ENCODE data around the gene RAB7A. TPM values are rescaled to one million over a fixed set of nuclear protein-coding genes. Genes with fewer than 3 reads are reported as not detected.

Gene RAB7A
- total RNA-seq = 100 to 1,000 TPM in 1 of 6 donors, 10 to 100 TPM in 5; 55.4 to 112 (median 70.7) TPM
- polyA plus RNA-seq = 10 to 100 TPM; 43.6 to 72.0 TPM

DNA sequence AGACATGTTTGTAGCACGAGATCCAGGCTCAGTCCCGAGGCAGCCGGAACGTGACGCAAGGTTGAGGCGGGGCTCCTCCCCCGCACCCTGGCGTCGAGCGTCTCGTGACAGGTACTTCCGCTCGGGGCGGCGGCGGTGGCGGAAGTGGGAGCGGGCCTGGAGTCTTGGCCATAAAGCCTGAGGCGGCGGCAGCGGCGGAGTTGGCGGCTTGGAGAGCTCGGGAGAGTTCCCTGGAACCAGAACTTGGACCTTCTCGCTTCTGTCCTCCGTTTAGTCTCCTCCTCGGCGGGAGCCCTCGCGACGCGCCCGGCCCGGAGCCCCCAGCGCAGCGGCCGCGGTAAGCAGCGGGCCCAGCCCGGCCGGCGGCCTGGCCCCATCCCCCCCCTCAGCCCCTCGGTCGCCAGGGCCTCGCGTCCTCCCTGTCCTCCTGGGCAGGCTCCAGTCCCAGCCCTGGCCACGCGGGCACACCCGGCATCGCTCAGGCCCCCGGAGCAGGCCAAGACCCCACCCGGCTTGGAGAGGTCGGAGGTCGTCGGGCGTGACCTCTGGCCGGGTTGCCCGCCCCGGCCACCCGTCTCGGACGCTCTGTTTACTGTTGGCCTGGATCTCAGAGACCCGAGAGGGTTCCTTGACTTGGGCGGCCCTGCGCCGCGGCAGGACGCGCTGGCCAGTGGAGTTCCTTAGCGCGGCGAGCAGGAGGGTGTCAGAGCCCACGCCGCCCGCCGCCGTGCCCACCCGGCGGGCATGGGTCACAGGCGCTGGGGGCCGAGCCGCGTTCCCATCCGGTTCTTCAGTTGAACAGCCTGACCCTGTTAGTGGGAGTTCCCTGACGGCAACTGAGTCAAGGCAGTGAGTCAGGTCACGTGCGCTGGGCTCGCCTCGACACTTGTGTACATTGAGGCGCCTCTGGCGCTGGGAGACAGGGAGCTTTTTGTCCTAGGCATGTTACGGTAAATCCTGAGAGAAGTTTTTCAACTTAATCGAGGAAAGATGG, at the start of gene RAB7A:
Gene RAB7A, plus strand, starts transcription at position 161 of the 994 bp plus-strand sequence. CDS start 69,185 bp downstream, outside the sequence.
- Histone ChIP-seq H3K36me3 (no peaks in the 10 kb centered on the region), H3K9me3 (no peaks in the 10 kb centered on the region), H3K27me3 (no peaks in the 10 kb centered on the region), H3K27ac (peak within 1 kb of the TSS; percentile 74 to 90 (median 88)), H3K4me1 (peaks cover 11 to 19% (median 11%) of the 10 kb centered on the region in 3 donors), H3K4me3 (peak within 1 kb of the TSS; percentile 84 to 100 (median 96))
- peak; percentile 97 to 99 (median 97) for DNase-seq
- peak; percentile 84 for FAIRE-seq
- intact Hi-C loops (cut with DNase I) = no loop called here
- peak; percentile 97 to 99 (median 98) for ATAC-seq
- 0 to 1% methylated on average over 68 to 93 of the region's 93 CpGs for WGBS, 2 donors
- TF ChIP-seq, protein P1, sequence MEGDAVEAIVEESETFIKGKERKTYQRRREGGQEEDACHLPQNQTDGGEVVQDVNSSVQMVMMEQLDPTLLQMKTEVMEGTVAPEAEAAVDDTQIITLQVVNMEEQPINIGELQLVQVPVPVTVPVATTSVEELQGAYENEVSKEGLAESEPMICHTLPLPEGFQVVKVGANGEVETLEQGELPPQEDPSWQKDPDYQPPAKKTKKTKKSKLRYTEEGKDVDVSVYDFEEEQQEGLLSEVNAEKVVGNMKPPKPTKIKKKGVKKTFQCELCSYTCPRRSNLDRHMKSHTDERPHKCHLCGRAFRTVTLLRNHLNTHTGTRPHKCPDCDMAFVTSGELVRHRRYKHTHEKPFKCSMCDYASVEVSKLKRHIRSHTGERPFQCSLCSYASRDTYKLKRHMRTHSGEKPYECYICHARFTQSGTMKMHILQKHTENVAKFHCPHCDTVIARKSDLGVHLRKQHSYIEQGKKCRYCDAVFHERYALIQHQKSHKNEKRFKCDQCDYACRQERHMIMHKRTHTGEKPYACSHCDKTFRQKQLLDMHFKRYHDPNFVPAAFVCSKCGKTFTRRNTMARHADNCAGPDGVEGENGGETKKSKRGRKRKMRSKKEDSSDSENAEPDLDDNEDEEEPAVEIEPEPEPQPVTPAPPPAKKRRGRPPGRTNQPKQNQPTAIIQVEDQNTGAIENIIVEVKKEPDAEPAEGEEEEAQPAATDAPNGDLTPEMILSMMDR (IDR thresholded peaks at IDR 0.05) = no peak

DNA sequence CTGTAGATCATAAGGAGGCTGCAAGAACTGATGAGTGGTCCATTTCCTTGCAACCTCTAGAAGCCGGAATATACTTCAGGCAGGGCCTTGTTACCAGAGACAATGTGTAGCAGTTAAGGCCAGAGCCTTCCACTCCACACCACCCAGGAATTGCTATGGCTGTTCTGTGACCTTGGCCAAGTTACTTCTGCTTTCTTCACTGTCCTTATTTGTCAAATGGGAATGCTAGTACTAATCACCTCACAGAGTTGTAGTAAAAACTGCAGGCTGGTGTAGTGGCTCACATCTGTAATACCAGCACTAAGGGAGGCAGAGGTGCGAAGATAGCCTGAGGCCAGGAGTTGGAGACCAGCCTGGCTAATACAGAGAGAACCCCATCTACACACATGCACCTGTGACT, 46.6 kb upstream of the RAB7A start:
- ATAC-seq (no peak), FAIRE-seq (no peak), DNase-seq (no peak)
- H3K27me3 ChIP-seq = no peaks in the 10 kb centered on the region
- no peaks in the 10 kb centered on the region for H3K9me3 ChIP-seq
- TF ChIP-seq, protein P1 (IDR thresholded peaks at IDR 0.05) = no peak
- H3K36me3 ChIP-seq = no peaks in the 10 kb centered on the region
- H3K4me1 ChIP-seq = peaks cover 0 to 5% (median 3%) of the 10 kb centered on the region in 3 donors
- no peak overlapping the region for H3K27ac ChIP-seq
- intact Hi-C loops (cut with DNase I) = loop anchor here in 1 of 3 donors (10.0 kb wide), 1 partner anchor 115 kb away; no protein-coding TSS in a partner anchor
- H3K4me3 ChIP-seq = no peak overlapping the region
- WGBS, 2 donors = 94 to 98% methylated on average over 2 of the region's 2 CpGs

DNA sequence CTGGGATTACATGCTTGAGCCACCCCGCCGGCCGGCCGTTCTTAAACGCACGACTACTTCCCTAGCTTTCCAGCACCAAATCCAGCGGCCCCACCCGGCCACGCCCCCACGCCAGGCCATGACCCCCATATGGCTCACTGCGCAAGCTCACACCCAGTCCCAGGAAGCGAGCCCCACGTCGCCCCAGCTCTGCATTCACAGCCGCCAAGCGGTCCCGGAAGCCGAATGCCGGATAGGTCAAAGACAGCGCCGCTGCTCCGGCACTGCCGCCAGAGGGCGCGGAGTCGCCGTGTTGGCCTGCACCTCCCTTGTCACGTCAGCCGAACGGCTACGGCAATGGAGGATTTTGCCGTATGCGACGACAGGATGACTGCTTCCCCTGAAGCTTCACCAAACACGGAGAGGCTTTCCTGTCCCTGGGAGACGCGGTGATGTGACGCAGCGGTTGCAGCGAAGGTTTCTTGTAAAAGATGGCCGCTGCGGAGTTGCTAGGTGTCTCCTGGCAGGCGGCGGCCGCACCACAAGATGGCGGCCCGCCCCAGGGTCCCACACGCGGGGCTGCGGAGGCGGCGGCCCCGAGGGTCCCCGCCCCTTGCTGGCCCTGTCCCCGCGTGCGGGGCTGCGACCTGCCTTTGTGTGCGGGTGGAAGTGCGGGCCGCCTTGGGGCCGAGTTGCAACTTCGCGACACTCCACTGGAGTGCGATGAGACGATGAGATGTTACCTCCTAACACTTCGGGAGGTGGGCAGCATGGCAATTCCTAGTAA, 45.2 kb upstream of the RAB7A start:
- H3K27me3 ChIP-seq = no peaks in the 10 kb centered on the region
- intact Hi-C loops (cut with DNase I) = loop anchor here in 1 of 3 donors (10.0 kb wide), 1 partner anchor 114 kb away; no protein-coding TSS in a partner anchor
- H3K9me3 ChIP-seq = no peaks in the 10 kb centered on the region
- TF ChIP-seq, protein P1 (IDR thresholded peaks at IDR 0.05) = peak; percentile 79 to 99 (median 88)
- ATAC-seq = peak; percentile 97 to 99 (median 98)
- WGBS, 2 donors = 0 to 1% methylated on average over 63 to 67 of the region's 67 CpGs
- H3K36me3 ChIP-seq = no peaks in the 10 kb centered on the region
- peak overlapping the region; percentile 37 to 84 (median 64) for H3K4me3 ChIP-seq
- peak; percentile 98 to 100 (median 99) for DNase-seq
- peak; percentile 71 for FAIRE-seq
- peaks cover 0 to 5% (median 3%) of the 10 kb centered on the region in 3 donors for H3K4me1 ChIP-seq
- peak overlapping the region; percentile 93 to 96 (median 96) for H3K27ac ChIP-seq

DNA sequence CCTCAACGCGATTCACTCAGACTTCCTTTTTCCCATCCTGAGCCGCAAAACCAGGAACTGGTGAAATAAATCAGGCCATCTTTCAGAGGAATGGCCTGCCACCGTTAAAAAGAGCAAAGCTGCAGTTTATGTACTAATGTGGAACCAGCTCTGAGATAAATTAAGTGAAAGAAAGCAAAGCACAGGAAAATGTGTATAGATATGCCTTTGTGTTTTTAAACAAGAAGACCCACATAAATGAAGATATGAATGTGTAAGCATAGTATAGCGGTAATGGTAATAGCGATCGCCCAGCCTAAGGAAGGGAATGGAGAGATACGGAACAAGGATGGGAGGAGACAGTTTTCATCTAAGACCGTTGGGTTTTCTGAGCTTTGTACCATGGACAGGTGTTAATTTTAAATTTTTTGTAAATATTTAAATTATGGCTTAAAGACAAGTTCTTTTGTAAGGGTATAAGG, 44.6 kb upstream of the RAB7A start:
- Histone ChIP-seq H3K36me3 (no peaks in the 10 kb centered on the region), H3K4me3 (peak overlapping the region; percentile 37 to 84 (median 64)), H3K27ac (peak overlapping the region; percentile 93 to 96 (median 96)), H3K9me3 (no peaks in the 10 kb centered on the region), H3K4me1 (peaks cover 0 to 5% (median 3%) of the 10 kb centered on the region in 3 donors), H3K27me3 (no peaks in the 10 kb centered on the region)
- FAIRE-seq (no peak), DNase-seq (no peak), ATAC-seq (peak; percentile 4 to 10 (median 6))
- intact Hi-C loops (cut with DNase I) = loop anchor here in 1 of 3 donors (10.0 kb wide), 1 partner anchor 113 kb away; no protein-coding TSS in a partner anchor
- TF ChIP-seq, protein P1 (IDR thresholded peaks at IDR 0.05) = no peak
- WGBS, 2 donors = 24 to 35% methylated on average over 9 of the region's 9 CpGs

Data from pancreas (tissue), 10 donors.